GM12872 (cell line): ENCODE results near the gene OPRM1.

Source experiments
- CTCF ChIP-seq: IDR thresholded peaks from 3 replicates; pipeline ENCODE4 v1.5.1; 2011; ENCODE audit warnings: low read depth, mild to moderate bottlenecking, low read length, moderate library complexity; ENCODE audit not compliant: insufficient read depth

Gene OPRM1

GRCh38 chr6:154257067-154257466, 218.0 kb downstream of the OPRM1 start:
- TF ChIP-seq CTCF, result no peak

- no peak for TF ChIP-seq CTCF
Observed at GRCh38 chr6:154258064-154258757, 219.2 kb downstream of the OPRM1 start.

- no peak for TF ChIP-seq CTCF
Observed at GRCh38 chr6:154261688-154262397, 222.8 kb downstream of the OPRM1 start.

- TF ChIP-seq CTCF, result no peak
Observed at GRCh38 chr6:154266560-154267099, 227.6 kb downstream of the OPRM1 start.

- TF ChIP-seq CTCF, result no peak
Observed at GRCh38 chr6:154267508-154268106, 228.6 kb downstream of the OPRM1 start.

- no peak for TF ChIP-seq CTCF
Observed at GRCh38 chr6:154268486-154268885, 229.4 kb downstream of the OPRM1 start.

GRCh38 chr6:154274168-154274567, 235.1 kb downstream of the OPRM1 start:
- no peak for TF ChIP-seq CTCF
